ACHN (cell line): Measurements from ENCODE around the gene PLEKHN1.
"Not testable (repeated sequence)": the region's sequence is repeated elsewhere in the genome, so short reads cannot be mapped to it uniquely, and the experiment has no call there.

ENCODE experiments used
- DNase-seq: peaks from one replicate; pipeline ENCODE4 v3.0.0-alpha.2; 2015
- in situ Hi-C: cut with HindIII; loops from 2 replicates; pipeline ENCODE4 v1.10.0; 2017; ENCODE audit warnings: low sequenced_read_pairs, low pct_ligation_motif_present, low pct_unique_long_range_greater_than_20kb

The PLEKHN1 gene

DNA sequence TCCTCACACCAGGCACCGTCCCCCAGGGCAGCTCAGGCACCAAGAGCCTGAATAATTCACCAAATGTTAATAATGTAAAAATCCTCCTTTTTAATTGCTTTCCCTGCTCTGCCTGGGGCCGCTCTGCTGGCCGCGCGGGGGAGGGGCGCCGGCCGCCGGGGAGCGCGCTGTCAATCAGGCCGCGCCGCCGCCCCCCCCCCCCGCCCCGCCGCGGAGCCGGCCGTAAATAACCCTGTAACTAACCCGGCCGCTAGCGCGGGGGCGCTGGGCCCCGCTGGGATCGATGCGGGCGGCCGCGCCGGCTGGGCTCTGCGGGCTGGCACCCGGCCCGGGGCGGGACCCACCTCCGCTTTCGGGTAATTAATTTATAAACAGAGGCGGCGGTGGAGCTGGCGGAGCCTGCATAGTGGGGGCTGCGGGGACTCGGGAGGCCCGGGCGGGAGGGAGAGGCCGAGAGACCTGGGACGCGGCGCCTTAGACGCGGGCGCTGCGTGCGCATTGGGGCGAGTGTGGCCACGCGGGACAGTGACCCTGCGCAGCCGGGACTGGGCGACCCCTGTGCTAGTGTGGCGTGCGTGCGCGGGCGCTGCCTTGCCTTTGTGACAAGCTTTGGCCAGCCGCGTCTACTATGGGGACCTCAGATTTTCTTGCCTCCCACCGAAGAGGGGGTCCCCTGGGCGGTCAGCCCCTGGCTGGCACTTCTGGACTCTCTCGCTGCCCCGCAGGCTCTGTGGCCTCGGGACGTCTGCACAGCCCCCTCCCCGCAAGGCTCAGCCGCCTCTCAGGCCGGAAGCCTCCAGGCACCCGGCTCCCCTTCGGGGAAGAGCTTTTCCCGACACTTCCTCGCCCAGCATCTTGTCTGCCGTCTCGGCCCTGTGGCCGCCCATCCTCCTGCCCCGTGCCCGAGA lies 25.9 kb upstream of the PLEKHN1 start:
- in situ Hi-C loops: no loop called here
- DNase-seq: peak; percentile 60

DNA sequence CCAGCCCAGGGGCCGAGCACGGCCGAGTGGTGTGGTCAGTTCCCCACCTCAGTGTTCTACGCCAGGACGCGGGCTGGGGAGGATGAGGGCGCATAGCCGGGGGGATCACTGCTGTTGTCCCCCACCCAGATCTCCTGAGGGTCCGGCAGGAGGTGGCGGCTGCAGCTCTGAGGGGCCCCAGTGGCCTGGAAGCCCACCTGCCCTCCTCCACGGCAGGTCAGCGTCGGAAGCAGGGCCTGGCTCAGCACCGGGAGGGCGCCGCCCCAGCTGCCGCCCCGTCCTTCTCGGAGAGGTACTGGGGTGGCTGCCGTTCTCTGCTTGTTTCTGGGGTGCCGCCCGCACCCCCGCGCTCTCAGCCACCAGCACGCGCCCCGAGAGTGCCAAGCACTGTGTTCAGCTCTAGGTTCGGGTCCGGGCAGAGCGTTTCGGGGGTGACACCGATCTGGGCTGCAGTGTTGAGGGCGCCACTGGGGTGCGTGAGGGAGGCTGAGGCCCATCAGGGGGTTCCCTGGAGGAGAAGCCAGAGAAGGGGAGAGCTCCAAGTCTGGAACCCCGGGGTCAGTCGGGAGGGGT lies 25.2 kb upstream of the PLEKHN1 start:
- in situ Hi-C loops: no loop called here
- no peak for DNase-seq

DNA sequence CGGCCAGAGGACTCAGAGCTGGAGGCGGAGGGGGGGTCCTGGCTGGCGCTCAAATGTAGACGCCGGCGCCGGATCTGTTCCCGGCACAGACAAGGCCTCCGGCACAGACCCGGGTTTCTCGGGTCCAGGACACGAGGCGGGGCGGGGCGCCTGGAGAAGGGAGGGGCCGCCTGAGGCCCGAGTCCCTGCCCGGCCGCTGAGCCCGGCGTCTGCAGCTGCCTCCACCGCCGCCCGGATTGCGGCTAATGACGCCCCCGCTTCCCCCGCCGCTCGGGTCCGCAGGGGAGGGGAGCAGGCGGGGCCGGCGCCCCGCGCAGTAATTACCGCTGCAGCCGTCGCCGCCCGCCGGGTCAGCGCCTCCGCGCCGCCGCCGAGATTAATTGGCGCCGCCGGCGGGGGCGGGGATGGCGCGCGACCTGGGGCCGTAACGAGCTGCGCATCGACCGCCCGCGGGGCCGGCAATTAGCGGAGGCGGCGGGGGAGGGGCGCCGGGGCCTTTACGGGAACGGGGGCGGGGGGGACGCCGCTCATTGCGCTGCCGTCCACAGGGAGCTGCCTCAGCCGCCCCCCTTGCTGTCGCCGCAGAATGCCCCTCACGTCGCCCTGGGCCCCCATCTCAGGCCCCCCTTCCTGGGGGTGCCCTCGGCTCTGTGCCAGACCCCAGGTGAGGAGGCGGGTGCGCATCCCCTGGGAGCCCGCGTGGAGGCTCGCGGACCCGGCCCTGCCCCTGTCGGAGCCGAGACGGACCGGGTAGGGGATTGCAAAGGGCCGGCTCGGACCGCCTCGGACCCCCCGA lies 24.5 kb upstream of the PLEKHN1 start:
- in situ Hi-C loops: no loop called here
- peak; percentile 44 for DNase-seq

DNA sequence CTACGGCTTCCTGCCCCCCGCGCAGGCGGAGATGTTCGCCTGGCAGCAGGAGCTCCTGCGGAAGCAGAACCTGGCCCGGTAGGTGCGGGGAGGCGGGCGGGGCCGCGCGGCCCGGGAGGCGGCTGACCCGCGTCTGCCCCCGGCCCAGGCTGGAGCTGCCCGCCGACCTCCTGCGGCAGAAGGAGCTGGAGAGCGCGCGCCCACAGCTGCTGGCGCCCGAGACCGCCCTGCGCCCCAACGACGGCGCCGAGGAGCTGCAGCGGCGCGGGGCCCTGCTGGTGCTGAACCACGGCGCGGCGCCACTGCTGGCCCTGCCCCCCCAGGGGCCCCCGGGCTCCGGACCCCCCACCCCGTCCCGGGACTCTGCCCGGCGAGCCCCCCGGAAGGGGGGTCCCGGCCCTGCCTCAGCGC lies 23.9 kb upstream of the PLEKHN1 start:
- in situ Hi-C loops: no loop called here
- no peak for DNase-seq

DNA sequence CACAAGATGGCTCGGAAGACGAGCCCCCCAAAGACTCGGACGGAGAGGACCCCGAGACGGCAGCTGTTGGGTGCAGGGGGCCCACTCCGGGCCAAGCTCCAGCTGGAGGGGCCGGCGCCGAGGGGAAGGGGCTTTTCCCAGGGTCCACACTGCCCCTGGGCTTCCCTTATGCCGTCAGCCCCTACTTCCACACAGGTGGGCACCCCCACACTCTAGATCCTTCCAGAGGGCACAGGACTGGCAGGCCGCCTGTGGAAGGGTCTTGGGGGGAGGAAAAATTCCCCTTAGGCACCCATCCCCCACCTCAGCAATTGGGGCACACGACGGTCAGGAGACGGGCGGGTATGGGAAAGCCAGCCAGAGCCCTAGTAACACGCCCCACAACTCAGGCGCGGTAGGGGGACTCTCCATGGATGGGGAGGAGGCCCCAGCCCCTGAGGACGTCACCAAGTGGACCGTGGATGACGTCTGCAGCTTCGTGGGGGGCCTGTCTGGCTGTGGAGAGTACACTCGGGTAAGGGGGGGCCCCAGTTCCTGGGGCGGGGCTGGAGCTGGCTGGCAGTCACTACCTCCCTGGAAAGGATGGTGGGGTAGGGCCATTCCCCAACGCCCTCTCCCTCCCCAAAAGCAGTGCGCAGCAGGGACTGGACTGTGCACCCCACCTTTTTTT lies 23.3 kb upstream of the PLEKHN1 start:
- DNase-seq: no peak
- in situ Hi-C loops: no loop called here

DNA sequence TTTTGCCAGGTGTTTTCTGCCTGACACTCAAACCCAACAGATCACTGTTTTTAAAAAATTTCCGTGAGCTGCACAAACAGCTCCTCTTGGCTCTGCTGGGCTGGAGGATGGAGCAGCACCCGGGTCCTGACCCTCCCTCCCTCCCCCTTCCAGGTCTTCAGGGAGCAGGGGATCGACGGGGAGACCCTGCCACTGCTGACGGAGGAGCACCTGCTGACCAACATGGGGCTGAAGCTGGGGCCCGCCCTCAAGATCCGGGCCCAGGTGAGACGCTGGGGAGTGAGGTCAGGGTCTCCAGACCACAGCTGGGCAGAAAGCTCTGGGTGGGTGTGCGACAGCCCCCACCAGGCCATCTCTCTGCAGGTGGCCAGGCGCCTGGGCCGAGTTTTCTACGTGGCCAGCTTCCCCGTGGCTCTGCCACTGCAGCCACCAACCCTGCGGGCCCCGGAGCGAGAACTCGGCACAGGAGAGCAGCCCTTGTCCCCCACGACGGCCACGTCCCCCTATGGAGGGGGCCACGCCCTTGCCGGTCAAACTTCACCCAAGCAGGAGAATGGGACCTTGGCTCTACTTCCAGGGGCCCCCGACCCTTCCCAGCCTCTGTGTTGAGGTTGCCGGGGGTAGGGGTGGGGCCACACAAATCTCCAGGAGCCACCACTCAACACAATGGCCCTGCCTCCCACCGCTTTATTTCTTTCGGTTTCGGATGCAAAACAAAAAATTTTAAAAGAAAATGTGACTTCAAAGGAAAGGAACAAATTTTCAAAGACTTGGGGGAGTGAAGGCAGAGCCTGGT lies 22.5 kb upstream of the PLEKHN1 start:
- in situ Hi-C loops: no loop called here
- DNase-seq: no peak

DNA sequence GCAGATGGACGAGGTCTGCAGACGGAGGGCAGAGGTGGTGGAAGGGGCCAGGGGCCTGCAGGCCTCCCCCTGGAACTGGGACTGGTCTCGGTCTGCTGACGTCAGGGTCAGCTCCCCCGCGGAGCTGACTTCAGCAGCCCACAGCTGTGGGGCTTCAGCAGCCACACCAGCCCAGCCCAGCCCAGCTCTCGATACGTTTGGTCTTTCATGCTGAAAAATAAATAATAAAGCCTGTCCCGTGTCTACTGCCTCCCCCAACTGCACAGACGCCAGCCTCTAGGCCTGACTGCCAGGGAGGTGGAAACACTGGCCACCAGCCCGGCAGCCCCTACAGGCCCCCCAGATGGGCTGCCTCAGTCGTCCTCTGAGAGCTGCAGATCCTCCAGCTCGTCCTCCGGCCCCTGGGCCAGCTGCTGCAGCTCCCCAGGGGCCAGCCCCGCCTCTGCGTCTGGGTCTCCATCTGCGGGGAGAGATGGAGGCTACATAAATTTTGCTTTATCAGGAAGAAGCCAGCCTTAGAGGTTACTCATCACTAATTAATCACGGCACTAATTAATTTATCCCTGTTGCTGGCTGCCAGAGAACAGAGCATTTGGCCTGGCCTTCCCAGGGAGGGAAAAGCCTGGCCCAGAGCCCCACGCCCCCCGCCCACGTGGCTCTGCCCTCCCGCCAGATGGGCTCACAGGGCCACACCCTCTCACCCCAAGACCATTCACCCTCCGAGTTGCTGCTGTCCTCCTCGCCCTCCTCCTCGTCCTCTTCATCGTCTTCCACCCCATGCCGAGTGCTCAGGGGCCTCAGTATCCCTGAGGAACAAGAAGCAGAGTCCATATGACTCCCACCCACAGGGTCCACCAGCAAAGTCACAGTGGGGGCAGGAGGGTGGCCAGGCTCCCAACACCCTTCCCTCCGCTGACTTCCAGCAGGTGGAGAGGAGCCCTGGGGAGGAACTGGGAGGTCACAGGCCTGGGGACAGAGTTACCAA lies 21.6 kb upstream of the PLEKHN1 start:
- DNase-seq: no peak
- in situ Hi-C loops: no loop called here

DNA sequence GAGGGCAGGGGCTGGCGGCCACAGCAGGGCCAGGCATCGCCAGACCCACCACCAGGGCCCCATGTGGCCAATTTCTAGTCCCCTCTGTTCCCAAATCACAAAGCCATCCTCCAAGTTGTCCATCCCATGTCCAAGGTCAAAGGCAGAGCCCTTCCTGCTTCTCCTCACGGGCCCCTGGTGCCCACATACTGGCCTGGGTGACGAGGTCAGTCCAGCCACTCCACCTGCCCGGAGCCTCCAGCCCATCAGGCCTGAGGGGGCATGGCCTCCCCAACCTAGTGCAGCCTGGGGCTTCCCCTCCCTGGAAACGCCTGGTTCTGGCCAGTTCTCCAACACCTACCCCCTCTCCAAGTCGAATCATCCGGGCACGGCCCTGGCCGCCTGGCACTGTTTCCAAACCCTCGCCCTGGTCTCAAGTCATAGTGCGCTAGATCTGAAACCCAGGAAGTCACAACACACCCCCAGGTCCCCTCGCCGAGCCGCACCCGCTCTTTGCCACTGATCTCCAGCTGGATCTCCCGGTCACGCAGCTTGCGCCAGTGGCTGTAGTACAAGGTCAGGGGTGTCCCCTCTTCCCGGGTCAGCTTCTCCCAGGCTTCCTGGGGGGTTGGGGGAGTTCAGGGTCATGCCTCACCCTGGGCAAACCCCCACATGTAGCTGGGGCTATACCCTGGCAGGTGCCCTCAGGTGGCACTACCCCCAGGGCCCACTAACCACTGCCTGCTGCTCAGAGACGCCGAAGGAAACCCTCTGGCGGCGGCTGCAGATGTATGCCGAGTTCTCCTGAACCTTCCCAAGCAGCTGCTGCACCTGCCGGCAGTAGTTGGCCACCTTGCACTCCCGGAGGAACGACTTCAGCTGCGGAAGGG lies 20.4 kb upstream of the PLEKHN1 start:
- no peak for DNase-seq
- in situ Hi-C loops: no loop called here

DNA sequence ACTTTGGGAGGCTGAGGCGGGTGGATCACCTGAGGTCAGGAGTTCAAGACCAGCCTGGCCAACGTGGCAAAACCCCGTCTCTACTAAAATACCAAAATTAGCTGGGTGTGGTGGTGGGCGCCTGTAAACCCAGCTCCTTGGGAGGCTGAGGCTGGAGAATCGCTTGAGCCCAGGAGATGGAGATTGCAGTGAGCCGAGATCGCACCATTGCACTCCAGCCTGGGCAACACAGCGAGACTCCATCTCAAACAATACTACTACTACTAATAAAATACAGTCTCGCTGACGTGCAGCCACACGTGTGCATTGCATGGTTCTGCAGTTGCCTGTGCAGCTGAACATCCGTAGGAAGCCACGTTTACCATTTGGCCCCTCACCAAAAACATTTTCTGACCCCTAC lies 19.5 kb upstream of the PLEKHN1 start:
- DNase-seq, in situ Hi-C loops: not testable (repeated sequence)

DNA sequence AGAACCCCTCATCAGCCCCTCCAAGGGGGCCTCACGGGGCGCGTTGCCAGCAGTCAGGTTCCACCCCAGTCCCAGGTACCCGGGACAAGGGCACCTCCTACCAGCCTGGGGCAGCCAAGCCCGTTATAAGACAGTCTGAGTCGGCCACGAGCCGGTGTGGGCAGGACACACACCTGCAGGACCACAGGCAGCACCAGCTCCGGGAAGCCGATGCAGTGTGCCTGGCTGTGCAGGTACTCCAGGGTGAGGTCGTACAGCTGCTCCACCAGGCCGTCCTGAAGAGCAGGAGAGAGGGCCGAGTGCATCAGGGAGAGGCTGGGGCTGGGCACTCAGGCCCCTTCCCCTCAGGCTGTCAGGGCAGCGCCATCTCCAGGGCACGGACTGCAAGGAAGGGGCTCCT lies 18.3 kb upstream of the PLEKHN1 start:
- in situ Hi-C loops: no loop called here
- DNase-seq: no peak

DNA sequence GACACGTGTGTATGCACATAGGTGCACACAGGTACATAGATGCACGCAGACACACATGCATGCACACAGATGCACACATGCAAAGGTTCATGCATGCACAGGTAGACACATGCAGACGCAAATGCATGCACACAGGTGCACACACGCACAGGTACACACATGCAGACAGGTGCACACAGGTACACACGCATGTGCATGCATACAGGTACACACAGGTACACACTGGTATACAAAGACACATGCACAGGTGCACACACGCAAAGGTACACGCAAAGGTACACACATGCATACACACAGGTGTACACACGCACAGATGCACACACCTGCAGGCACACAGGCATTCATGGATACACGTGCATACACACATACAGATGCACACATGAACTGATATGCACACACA lies 16.0 kb upstream of the PLEKHN1 start:
- in situ Hi-C loops: no loop called here
- DNase-seq: no peak

DNA sequence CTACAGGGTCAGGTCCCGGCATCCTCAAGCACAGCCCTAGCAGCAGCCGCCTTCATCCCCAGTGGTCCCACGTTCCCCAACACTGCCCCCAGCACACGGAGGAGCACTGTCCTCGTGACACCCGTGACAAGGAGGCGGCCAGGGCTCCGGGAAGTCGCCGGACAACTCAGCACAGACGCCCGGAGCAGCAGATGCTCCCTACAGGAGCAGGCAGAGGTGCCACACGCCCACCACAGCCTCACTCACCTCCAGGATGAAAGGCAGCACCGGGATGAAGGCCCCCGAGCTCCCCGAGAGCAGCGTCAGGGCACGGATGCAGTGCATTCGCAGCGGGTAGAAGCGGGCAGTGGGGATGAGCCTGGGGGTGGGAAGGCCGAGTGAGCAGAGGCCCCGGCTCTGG lies 15.4 kb upstream of the PLEKHN1 start:
- in situ Hi-C loops: no loop called here
- DNase-seq: no peak

DNA sequence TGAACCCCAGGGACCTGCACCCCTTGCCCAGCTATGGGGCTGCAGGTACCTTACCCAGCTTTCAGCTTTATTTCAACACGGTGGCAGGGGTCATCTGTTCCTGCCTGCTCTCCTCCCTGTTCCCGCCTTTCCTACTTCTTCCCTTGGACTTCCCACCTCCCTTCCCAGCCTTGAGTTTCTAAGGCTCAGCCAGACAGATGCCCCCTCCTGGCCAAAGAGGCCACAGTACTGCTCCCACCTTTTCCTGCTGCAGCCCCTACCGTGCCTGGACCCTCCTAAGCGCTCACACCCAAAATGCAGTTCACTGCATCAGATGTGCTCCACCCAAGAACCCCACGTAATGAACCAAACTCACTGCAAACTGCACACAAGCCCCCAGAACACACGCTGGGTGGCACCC lies 14.9 kb upstream of the PLEKHN1 start:
- DNase-seq: no peak
- in situ Hi-C loops: no loop called here

DNA sequence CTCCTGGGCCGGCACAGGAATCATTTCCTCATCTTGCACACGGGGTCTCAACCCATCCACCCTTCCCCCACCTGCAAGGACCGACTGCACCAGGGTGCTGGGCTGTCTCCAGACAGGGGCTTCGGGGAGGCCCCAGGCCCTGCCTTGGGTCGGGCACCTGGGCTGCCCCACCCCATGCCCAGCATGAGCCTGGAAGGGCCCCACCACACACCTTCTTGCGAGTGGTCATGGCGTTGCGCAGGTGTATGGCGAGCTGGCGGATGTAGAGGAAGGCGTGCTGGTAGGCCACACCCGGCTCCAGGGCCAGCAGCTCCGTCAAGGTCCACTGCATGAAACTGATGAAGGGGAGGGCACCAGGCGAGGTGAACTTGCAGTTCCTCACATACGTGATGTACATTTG lies 14.1 kb upstream of the PLEKHN1 start:
- DNase-seq: no peak
- in situ Hi-C loops: no loop called here

DNA sequence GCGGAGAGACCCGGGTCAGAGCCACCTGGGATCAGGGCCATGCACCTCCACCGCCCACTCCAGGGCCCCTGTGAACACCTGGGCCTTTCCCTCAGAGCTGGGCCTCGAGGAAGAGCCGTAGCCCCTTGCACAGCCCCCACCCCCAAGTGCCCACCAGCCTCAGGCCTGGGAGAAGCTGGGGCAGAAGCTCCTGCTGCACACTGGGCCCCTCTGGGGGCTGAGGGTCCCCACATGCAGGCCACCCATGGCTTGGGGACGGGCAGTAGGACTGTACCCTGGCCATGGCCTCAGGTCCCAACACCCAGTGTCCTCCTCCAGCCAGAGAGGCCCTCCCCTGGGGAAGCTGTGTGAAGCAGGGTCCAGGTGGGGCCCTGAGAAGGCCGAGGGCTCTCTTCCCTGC lies 13.7 kb upstream of the PLEKHN1 start:
- DNase-seq: no peak
- in situ Hi-C loops: no loop called here

DNA sequence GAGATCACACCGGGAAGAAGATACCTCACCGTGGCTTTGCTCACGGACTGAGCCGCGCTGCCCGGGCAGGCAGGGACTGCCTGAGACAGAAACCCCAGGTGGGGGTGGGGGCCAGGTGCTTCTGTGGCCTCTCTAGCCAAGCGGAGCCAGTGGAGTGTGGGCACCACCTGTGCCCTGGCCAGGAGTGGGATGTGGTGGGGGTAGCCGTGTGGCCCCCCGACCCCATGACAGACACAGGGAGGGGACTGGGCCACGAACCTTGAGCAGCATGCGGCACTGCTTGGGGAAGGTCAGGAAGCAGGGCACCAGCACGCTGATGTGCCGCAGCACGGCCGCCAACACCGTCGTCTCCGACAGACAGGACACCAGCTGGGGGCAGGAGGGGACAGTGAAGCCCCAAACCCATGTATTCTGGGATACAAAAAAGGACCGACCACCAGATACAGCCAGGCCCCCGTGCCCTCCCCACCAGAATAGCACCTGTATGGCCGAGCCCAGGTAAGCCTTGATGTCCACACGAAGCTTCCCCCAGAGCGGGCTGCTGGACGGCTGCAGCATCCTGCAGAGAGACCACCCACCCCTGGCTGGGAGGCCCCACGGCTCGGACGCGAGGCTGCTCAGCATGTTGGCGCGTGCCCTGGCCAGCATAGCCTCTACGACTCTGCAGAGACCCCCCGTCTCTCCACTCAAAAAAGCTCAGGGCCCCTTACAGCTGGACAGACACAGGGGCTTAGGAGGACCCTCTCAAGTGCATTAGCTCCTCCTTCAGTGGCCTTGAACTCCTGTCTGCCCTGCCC lies 12.6 kb upstream of the PLEKHN1 start:
- no peak for DNase-seq
- in situ Hi-C loops: no loop called here
